Vagina (tissue), 2 donors: ENCODE results near the gene DISP3.

Experiments
- CTCF ChIP-seq, 3 experiments: fragments of 450-650 bp in 2 of 3; fragments of 200-600 bp in 1 of 3; sonication (generic) in 1 of 3; IDR thresholded peaks; one replicate each; pipeline ENCODE4 v1.5.1; 2017 to 2019; ENCODE audit warnings: antibody characterized with exemption in 3 of 3, mild to moderate bottlenecking in 2 of 3, moderate library complexity in 2 of 3
- POLR2A ChIP-seq, 2 donors: fragments of 450-650 bp; IDR thresholded peaks; one replicate each; pipeline ENCODE4 v1.6.1; 2017; ENCODE audit warnings: antibody characterized with exemption in 2 of 2, mild to moderate bottlenecking in 2 of 2, moderate library complexity in 2 of 2
- POLR2AphosphoS5 ChIP-seq, 2 donors: sonication (generic); formaldehyde crosslinking; IDR thresholded peaks; one replicate each; pipeline ENCODE4 v1.9.0; 2017; ENCODE audit warnings: antibody characterized with exemption in 2 of 2, mild to moderate bottlenecking in 2 of 2, low read depth in 1 of 2; ENCODE audit not compliant: insufficient read depth in 1 of 2

GRCh38 chr1:11573116-11573692, 94.2 kb downstream of the DISP3 start:
- TF ChIP-seq CTCF (IDR thresholded peaks at IDR 0.05) (no peak), POLR2A (IDR thresholded peaks at IDR 0.05) (no peak), POLR2AphosphoS5 (IDR thresholded peaks at IDR 0.05; ENCODE audit: insufficient read depth in 1 of 2, low read depth in 1 of 2) (no peak)
